B cell (primary cell): Measurements from ENCODE around the gene SASH1.

Source experiments
- CTCF ChIP-seq: fragments of 200-600 bp; IDR thresholded peaks from one replicate; pipeline ENCODE4 v1.8.0; 2022; ENCODE audit warnings: antibody characterized with exemption, mild to moderate bottlenecking
- EZH2 ChIP-seq: IDR thresholded peaks from 2 replicates; pipeline ENCODE4 v1.6.1; 2012; ENCODE audit warnings: borderline replicate concordance, low read depth, mild to moderate bottlenecking, moderate library complexity, low read length; ENCODE audit not compliant: insufficient read depth, poor library complexity, severe bottlenecking

DNA sequence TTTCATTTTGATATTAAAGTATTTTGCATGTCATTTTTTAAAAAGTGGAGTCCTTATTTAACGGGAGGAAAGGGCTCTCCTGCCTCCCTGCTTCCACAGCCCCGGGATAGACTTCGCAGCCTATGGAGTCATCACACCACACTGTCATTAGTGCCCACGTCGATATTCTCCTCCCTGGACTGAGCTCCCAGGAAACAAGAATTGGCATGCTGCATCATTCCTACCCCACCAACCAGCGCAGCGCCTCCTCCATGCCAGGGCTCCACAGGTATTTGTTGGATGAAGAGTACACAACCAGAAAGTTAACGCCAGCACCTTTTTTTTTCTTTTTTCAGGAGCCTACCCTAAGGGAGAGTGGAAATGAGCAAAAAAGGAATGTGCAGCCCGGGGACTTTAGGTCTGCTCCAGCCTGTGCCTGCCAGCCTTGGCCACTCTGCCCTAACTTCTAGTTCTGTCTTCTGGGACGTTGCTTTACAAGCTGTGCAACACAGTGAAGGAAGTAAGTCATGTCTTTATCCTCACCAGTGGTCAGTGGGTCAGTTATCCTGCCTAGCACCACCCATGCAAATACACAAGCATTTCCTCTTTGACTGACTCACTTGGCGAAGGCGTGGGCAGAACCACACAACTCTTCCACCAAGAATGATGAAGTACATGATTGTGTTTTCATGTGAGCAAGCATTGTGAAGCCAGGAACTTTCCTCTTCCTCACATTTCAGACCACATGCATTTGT, 223.5 kb downstream of the SASH1 start:
- TF ChIP-seq CTCF = no peak
- no peak for TF ChIP-seq EZH2
